Activated gamma-delta T cell (primary cell): ENCODE data around the gene RFX4.

Source experiments
- DNase-seq: peaks from one replicate; lab custom pipeline; 2025; lab: John Stamatoyannopoulos, UW

Gene RFX4

GRCh38 chr12:106804668-106805067 is 221.9 kb downstream of the RFX4 start:
- no peak for DNase-seq
